ENCODE measurements around the gene ADIPOR2.

Gene ADIPOR2

DNA sequence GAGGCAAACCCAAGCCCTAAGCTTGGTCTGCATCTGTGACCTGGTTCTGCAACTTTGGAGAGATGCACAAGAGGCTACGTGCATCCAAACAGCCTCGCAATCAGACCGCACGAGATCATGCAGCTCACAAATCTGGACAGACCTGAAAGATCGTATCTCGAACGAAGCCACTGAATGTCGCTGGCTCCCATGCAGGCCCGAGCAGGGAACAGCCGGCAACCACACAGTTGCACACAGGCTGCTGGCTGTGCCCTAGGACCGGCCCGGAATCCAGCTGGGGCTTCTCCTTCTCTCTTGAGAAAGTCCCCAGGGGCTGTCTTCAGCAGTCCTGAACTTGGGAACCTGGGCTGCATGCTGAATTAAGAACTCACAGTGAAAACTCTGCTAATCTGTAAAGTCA lies 34.0 kb upstream of the ADIPOR2 start:
- TF ChIP-seq GATA2 (IDR thresholded peaks at IDR 0.05; ENCODE audit: low read depth, low read length) (peak; percentile 93), GATA3 (IDR thresholded peaks at IDR 0.05; ENCODE audit: low read depth, low read length) (peak; percentile 67; the same call in 1 of the 2 replicates)

GRCh38 chr12:1657688-1658087 lies 33.2 kb upstream of the ADIPOR2 start:
- TF ChIP-seq GATA3 (IDR thresholded peaks at IDR 0.05; ENCODE audit: low read depth, low read length) (no peak), GATA2 (IDR thresholded peaks at IDR 0.05; ENCODE audit: low read depth, low read length) (no peak)

- TF ChIP-seq GATA3 (IDR thresholded peaks at IDR 0.05; ENCODE audit: low read depth, low read length) (no peak), GATA2 (IDR thresholded peaks at IDR 0.05; ENCODE audit: low read depth, low read length) (no peak)
Observed at GRCh38 chr12:1660304-1661187, 30.3 kb upstream of the ADIPOR2 start.

DNA sequence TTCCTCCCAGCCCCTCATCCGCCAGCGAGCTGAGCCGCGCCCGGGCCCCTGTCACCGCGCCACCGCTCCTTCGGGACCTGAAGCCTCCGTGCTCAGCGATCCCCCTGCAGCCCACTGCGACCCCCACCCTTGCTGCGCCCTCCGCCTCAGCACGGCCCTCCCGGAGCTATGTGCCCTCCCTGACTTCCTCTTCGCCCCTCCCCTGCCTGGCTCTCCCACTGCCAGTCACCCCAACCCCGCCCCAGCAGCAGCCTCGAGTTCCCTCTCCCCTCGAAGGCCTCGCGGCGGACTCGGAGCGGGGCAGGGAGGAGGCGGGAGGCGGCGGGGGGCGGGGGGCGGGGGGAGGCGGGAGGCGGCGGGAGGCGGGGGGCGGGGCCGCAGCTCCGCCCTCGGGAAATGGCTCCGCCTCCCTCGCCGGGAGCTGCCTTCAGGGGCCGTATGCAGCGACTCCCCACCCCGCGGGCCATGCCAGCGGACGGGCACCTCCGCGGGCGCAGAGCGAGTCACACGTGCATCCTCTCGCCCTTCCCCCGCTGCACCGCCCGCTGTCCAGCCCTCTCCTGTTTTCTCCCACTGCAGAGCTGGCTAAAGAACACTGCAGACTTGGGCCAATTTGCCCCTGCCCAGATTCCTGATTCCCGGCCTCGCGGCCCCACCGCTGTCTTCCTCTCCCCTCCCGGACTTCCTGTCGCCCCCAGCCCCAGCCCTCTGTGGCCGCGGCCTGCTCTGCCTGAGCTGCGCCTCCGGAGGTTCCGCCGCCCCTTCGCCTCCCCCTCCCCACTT lies 29.1 kb upstream of the ADIPOR2 start:
- no peak for TF ChIP-seq GATA2 (IDR thresholded peaks at IDR 0.05; ENCODE audit: low read depth, low read length)
- no peak for TF ChIP-seq GATA3 (IDR thresholded peaks at IDR 0.05; ENCODE audit: low read depth, low read length)

GRCh38 chr12:1662761-1663439 lies 28.0 kb upstream of the ADIPOR2 start:
- TF ChIP-seq GATA2 (IDR thresholded peaks at IDR 0.05; ENCODE audit: low read depth, low read length) (no peak), GATA3 (IDR thresholded peaks at IDR 0.05; ENCODE audit: low read depth, low read length) (no peak)

- TF ChIP-seq GATA2 (IDR thresholded peaks at IDR 0.05; ENCODE audit: low read depth, low read length) (no peak), GATA3 (IDR thresholded peaks at IDR 0.05; ENCODE audit: low read depth, low read length) (no peak)
Observed at GRCh38 chr12:1663440-1664132, 27.3 kb upstream of the ADIPOR2 start.

GRCh38 chr12:1665366-1665765 lies 25.5 kb upstream of the ADIPOR2 start:
- TF ChIP-seq GATA2 (IDR thresholded peaks at IDR 0.05; ENCODE audit: low read depth, low read length) (no peak), GATA3 (IDR thresholded peaks at IDR 0.05; ENCODE audit: low read depth, low read length) (no peak)

- TF ChIP-seq GATA3 (IDR thresholded peaks at IDR 0.05; ENCODE audit: low read depth, low read length) (no peak), GATA2 (IDR thresholded peaks at IDR 0.05; ENCODE audit: low read depth, low read length) (no peak)
Observed at GRCh38 chr12:1666215-1666614, 24.7 kb upstream of the ADIPOR2 start.

GRCh38 chr12:1666685-1667162 lies 24.1 kb upstream of the ADIPOR2 start:
- TF ChIP-seq GATA3 (IDR thresholded peaks at IDR 0.05; ENCODE audit: low read depth, low read length) (no peak), GATA2 (IDR thresholded peaks at IDR 0.05; ENCODE audit: low read depth, low read length) (no peak)

GRCh38 chr12:1668833-1669543 lies 21.9 kb upstream of the ADIPOR2 start:
- no peak for TF ChIP-seq GATA2 (IDR thresholded peaks at IDR 0.05; ENCODE audit: low read depth, low read length)

GRCh38 chr12:1670358-1671268 lies 20.3 kb upstream of the ADIPOR2 start:
- no peak for TF ChIP-seq GATA3 (IDR thresholded peaks at IDR 0.05; ENCODE audit: low read depth, low read length)
- no peak for TF ChIP-seq GATA2 (IDR thresholded peaks at IDR 0.05; ENCODE audit: low read depth, low read length)

GRCh38 chr12:1676043-1676442 lies 14.8 kb upstream of the ADIPOR2 start:
- TF ChIP-seq GATA3 (IDR thresholded peaks at IDR 0.05; ENCODE audit: low read depth, low read length) (no peak), GATA2 (IDR thresholded peaks at IDR 0.05; ENCODE audit: low read depth, low read length) (no peak)
